GM18498 (cell line): Measurements from ENCODE around the gene IGSF23.
"Not testable (repeated sequence)": the region's sequence is repeated elsewhere in the genome, so short reads cannot be mapped to it uniquely, and the experiment has no call there.

ENCODE experiments used
- ATAC-seq: cut with Tn5 transposase; IDR thresholded peaks from one replicate; pipeline ENCODE4 v1.9.1; 2021; ENCODE audit warnings: mild to moderate bottlenecking, moderate library complexity; ENCODE audit not compliant: unreplicated experiment

Gene IGSF23

GRCh38 chr19:44611812-44612295 is 1.5 kb upstream of the IGSF23 start:
- no peak for ATAC-seq

DNA sequence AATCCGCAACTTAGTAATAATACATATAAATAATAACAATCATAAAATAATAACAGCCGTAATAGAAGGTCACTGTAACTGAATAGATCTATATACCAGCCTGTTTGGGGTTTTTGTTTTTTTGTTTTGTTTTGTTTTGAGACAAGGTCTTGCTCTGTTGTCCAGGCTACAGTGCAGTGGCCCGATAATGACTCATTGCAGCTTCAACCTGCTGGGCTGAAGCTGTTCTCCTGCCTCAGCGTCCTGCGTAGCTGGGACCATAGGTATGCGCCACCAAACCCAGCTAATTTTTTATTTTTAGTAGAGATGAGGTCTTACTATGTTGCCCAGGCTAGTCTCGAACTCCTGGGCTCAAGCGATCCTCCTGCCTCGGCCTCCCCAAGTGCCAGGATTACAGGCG is 950 bp downstream of the IGSF23 start:
- no peak for ATAC-seq

DNA sequence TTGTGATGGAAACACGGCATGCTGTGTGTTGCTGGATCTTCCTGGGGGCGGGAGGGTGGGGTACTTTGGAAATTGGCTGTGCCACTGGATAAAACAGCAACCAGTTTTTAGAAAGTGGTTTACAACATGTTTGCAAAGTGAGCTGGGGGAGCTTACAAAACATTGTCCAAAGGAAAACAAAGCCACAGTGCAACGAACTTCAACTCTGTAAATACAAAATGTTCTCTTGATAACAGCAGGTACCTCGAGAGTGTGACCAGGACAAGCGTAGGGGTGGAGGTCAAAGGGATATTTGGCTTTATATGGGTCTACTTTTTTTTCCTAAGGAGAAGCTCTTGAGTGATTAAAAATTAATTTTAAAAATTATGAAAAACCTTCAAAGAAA is 2.5 kb downstream of the IGSF23 start:
- no peak for ATAC-seq

DNA sequence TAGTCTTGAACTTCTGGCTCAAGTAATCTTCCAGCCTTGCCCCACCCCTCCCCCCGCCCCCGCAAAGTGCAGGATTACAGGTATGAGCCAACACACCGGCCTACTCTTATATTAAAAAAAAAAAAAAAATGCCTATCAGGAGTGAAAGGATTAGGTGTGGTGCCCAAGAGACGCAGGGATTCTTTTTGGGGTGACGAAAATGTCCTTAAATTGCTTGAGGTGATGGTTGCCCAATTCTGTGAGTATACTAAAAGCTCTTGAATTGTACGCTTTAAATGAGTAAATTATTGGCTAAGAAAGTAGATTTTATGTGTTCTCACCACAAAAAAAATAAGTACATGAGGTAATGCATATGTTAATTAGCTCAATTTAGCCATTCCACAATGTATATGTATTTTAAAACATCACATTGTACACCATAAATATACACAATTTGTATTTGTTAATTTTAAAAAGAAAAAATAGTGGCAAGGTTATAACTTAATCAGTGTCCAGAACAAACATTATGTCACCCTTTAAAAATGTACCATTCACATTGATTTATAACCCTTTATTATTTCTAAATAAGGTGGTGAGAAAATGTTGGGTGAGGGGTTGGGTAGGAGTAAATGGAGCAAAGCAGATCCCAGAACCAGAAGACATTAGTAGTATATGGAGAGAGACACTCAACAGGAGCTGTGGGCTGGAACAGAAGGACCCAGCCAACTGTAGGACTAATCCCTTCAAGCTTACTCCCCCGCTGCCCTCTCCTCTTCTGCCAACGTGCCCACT is 3.9 kb downstream of the IGSF23 start:
- ATAC-seq: no peak

DNA sequence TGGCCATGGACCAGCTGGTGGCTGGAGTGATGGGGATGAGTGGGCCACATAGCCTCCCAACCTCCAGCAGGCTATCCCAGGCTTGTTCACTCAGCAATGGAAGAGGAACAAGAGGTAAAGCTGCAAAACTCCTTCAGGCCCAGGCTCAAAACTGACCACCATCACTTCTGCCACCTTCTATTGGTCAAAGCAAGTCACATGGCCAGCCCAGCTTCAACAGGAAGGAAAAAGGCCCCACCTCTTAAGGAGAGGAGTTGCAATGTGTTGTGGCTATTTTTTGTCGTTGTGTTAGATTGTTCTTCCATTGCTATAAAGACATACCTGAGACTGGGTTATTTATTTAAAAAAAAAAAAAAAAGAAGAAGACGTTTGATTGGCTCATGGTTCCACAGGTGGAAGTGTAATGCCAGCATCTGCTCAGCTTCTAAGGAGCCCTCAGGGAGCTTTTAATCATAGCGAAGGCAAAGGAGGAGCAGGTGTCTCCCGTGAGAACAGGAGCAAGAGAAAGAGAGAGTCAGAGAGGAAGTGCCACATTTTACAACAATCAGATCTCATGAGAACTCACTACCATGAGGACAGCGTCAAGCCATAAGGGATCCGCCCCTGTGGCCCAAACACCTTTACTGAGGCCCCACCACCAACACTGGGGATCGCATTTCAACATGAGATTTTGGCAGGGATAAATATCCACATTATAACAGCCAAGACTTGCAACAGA is 5.4 kb downstream of the IGSF23 start:
- no peak for ATAC-seq

DNA sequence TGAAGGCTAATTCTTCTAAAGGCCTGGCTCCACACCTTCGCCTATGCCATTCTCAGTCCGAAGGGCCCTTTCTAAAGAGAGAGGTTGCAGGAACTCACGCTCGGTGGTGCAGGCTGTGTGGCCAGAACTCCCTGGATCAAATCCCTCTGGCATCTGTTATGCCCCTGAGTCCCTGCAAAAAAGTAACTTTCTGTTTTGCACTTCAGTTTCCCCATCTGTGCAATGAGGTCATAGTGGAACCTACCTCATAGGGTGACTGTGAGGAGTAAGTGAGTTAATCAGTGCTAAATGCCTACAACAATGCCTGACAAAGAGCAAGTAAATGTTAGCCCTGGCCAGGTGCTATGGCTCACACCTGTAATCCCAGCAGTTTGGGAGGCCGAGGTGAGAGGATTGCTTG is 7.3 kb downstream of the IGSF23 start:
- no peak for ATAC-seq

- ATAC-seq: no peak
Observed at GRCh38 chr19:44621367-44621766, 8.0 kb downstream of the IGSF23 start.

DNA sequence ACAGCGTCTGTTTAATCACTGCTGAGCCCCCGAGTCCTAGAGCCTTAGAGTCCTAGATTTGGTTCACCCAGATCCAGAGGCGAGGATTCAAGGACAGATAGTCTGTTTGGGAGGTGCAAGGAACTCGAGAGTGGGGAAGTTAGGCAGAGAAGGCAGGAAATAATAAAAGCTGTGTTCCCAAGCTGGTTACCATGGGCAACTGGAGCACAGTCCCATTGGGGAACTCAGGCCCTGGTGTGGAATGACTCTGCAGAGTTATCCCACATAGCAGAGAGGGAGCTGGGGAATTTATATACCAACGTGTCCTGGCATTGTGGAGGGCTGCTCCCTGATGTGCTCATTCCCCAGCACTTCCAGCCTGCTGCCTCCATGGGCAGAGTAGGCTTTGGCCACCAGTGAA is 9.7 kb downstream of the IGSF23 start:
- no peak for ATAC-seq

DNA sequence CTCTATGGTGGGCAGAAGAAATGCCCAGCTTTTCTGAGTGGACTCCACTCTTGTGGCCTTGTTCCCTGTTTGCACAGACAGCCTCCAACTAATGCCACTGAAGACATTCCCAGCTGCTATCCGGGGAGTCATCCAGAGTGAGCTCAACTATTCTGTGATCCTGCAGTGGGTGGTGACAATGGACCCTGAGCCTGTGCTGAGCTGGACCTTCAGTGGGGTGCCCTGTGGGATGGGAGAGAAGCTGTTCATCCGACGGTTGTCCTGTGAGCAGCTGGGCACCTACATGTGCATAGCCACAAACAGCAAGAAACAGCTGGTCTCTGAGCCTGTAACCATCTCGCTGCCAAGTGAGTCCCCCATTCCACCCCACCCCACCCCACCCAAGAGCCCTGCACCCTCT is 10.3 kb downstream of the IGSF23 start:
- no peak for ATAC-seq

DNA sequence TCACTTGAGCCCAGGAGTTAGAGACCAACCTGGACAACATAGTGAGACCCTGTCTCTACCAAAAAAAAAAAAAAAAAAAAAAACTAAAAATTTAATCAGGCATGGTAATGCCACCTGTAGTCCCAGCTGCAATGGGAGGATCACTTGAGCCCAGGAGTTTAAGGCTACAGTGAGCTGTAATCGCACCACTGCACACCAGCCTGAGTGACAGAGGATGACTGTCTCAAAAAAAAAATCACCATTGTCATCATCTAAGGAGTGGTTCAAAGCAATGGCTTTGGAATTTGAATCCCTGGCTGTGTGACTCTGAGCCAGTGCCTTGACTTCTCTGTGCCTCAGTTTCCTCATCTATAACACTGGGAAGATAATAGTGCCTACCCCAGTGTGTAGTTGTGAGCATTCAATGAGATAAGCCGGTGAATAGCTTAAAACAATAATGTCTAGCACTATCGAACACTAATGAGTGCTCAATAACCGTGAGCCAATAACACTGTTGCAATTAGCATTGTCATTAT is 11.5 kb downstream of the IGSF23 start:
- no peak for ATAC-seq

DNA sequence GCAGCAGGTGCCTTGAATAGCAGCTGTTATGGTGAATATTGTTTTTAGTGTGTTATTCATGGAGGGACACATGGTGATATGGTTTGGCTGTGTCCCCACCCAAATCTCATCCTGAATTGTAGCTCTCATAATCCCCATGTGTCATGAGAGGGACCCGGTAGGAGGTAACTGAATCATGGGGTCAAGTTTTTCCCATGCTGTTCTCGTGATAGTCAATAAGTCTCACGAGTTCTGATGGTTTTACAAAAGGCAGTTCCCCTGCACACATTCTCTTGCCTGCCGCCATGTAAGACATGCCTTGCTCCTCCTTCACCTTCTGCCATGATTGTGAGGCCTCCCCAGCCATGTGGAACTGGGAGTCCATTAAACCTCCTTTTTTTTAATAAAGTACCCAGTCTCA is 12.3 kb downstream of the IGSF23 start:
- not testable (repeated sequence) for ATAC-seq

DNA sequence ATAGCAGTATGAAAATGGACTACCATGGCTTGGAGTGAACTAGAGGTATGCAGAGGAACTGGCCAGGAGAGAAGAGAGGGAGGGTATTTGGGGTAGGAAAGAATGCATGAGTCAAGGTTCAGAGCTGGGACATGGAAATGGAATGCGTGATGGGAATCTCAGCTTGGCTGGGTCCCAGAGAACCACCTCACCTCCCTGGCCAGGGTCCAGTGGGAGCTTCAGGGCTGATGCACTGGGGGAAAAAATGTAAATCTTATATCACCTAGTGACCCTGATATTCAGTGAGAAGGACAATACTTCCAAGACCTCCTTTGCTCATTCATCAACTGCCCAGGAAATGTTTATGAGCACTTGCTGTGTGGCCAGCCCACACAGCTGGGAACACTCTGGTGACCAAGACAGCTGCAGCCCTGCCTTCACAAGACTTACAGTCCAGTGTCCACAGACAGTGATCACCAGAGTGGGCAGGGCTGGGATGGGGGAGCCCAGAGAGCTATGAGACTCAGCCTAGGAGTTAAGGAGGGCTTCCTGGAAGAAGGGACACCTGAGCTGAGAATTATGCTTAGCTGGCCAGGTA is 12.8 kb downstream of the IGSF23 start:
- ATAC-seq: no peak

DNA sequence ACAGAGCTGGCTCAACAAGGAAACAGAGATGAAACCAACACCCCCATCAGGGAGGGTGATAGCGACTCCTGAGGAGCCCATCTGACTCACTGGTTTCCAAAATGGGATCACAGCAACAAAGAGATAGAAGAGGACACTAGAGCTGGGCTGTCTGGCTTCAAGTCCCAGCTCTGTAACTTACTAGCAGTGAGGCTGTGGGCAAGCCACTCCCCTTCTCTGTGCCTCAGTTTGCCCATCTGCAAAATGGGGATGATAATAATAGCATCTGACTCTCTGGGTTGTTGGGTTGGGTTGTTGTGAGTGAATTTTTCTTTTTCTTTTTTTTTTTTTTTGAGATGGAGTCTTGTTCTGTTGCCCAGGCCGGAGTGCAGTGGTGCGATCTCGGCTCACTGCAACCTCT is 14.3 kb downstream of the IGSF23 start:
- ATAC-seq: no peak

- no peak for ATAC-seq
Observed at GRCh38 chr19:44628793-44629192, 15.4 kb downstream of the IGSF23 start.

- ATAC-seq: not testable (repeated sequence)
Observed at GRCh38 chr19:44631611-44632010, 18.2 kb downstream of the IGSF23 start.

DNA sequence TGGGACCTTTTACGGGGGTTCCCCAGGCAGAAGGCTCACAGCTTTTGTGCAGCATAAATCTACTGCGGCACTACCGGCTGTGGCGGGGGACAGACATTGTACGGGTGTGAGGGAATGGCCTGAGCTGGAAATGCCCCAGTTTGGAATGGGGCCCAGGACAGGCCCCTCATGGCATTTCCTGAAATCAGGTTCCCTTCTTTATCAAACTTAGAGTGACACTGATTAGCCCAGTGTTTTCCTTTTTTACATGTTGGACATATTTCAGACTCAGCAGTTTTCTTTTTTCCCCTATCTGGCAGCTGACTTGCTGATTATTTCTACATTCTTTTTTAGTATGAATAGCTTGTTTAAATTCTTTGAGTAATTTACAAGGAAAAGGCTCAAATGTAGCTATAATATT is 20.7 kb downstream of the IGSF23 start:
- not testable (repeated sequence) for ATAC-seq

DNA sequence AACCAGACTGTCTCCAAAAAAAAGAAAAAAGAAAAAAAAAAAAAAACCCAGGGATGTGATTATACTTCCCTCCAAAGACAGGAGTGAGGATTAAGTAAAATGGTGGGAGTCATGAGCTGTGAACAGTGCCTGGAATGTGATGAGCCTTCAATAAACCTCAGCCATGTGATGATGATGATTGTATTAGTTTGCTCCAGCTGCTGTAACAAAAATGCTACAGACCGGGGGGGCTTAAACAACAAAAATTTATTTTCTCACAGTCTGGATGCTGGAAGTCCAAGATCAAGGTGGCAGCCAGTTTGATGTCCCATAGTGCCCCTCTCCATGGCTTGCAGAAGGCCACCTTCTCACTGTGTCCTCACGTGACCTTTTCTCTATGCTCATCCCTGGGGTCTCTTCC is 21.4 kb downstream of the IGSF23 start:
- no peak for ATAC-seq

GRCh38 chr19:44635581-44636438 is 22.4 kb downstream of the IGSF23 start:
- no peak for ATAC-seq

GRCh38 chr19:44636439-44637389 is 23.4 kb downstream of the IGSF23 start:
- ATAC-seq: no peak

DNA sequence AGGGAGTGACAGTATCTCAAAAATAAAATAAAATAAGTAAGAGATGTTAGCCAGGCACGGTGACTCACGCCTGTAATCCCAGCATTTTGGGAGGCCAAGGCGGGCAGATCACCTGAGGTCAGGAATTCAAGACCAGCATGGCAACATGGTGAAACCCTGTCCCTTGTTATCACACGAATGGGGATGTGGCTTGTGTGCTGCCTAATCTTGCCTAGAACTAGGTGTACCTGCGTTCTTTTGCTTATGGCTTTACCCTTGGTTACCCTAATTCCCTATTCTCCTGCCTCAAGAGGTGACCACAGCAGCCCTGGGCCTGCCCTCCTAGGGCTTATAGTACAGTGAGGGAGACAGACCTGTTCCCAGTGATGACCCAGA is 24.0 kb downstream of the IGSF23 start:
- no peak for ATAC-seq
